Esophagus muscularis mucosa (tissue), 4 donors: ENCODE measurements around the gene MERTK. TPM values are rescaled to one million over a fixed set of nuclear protein-coding genes. Genes with fewer than 3 reads are reported as not detected.

ENCODE experiments used
- DNase-seq: peaks from one replicate; pipeline ENCODE4 v3.0.0-alpha.2; 2017; ENCODE audit errors: extremely low spot score
- H3K27ac ChIP-seq, 4 donors: fragments of 200-600 bp; sonication (generic); replicated peaks in 1 of 4; 1 replicate in 3 of 4; 2 replicates in 1 of 4; pipeline ENCODE4 v1.5.1; 2016 to 2019; ENCODE audit warnings: mild to moderate bottlenecking in 1 of 4
- H3K27me3 ChIP-seq, 4 donors: fragments of 200-600 bp; sonication (generic); one replicate each; pipeline versions ENCODE4 v1.5.1 to v1.6.0; 2016 to 2019
- H3K36me3 ChIP-seq, 4 donors: fragments of 200-600 bp; sonication (generic); one replicate each; pipeline ENCODE4 v1.5.1; 2016 to 2019
- H3K4me1 ChIP-seq, 4 donors: fragments of 200-600 bp; sonication (generic); one replicate each; pipeline ENCODE4 v1.5.1; 2016 to 2019
- H3K4me3 ChIP-seq, 4 donors: fragments of 200-600 bp; sonication (generic); 1 replicate in 2 of 4; 2 replicates in 2 of 4; pipeline ENCODE4 v1.5.1; 2016 to 2019; ENCODE audit warnings: mild to moderate bottlenecking in 4 of 4, moderate library complexity in 1 of 4
- H3K9me3 ChIP-seq, 4 donors: fragments of 200-600 bp; sonication (generic); 1 replicate in 3 of 4; 2 replicates in 1 of 4; pipeline ENCODE4 v1.5.1; 2016 to 2019
- CTCF ChIP-seq, 3 experiments: fragments of 200-600 bp in 2 of 3; fragments of 450-650 bp in 1 of 3; sonication (generic) in 2 of 3; IDR thresholded peaks; one replicate each; pipeline ENCODE4 v1.5.1; 2017 to 2019; ENCODE audit warnings: antibody characterized with exemption in 3 of 3, mild to moderate bottlenecking in 2 of 3, moderate library complexity in 1 of 3
- EP300 ChIP-seq: sonication (generic); formaldehyde crosslinking; IDR thresholded peaks from one replicate; pipeline ENCODE4 v1.6.1; 2017; ENCODE audit warnings: antibody characterized with exemption
- POLR2A ChIP-seq: fragments of 450-650 bp; IDR thresholded peaks from one replicate; pipeline ENCODE4 v1.6.1; 2017; ENCODE audit warnings: antibody characterized with exemption, moderate library complexity, mild to moderate bottlenecking, low read depth
- POLR2AphosphoS5 ChIP-seq, 2 donors: sonication (generic); formaldehyde crosslinking; IDR thresholded peaks; one replicate each; pipeline ENCODE4 v1.6.1; 2017; ENCODE audit warnings: antibody characterized with exemption in 2 of 2
- WGBS: methylation state at CpG from one replicate; pipeline ENCODE4 v1.1.5; 2018; 5-methylcytosine and 5-hydroxymethylcytosine counted together
- intact Hi-C: fragments of 100-400 bp; cut with DNase I; formaldehyde crosslinking; loops from one replicate; pipeline ENCODE4 v1.15.1; 2023
- total RNA-seq, 4 donors: library from RNA; depleted of rRNA; stranded (reverse); fragments of >200 nt; gene quantifications; one replicate each; pipeline versions ENCODE4 v1.1.0 to v1.2.1, GENCODE V29; 2016

The MERTK gene
- total RNA-seq, 4 donors from 2014 or later: 19.9 to 31.0 (median 22.3) TPM

- DNase-seq: no peak
- no peak overlapping the region for H3K4me3 ChIP-seq
- intact Hi-C loops: loop anchor here (2.0 kb wide), 1 partner anchor 159 kb away; no protein-coding TSS in a partner anchor
- H3K36me3 ChIP-seq: no peaks in the 10 kb centered on the region
- H3K27me3 ChIP-seq: no peaks in the 10 kb centered on the region
- peaks cover 0 to 9% (median 6%) of the 10 kb centered on the region in 4 donors for H3K9me3 ChIP-seq
- no peak for TF ChIP-seq POLR2A
- no peak for TF ChIP-seq CTCF (IDR thresholded peaks at IDR 0.05)
- no peak for TF ChIP-seq EP300
- TF ChIP-seq POLR2AphosphoS5 (IDR thresholded peaks at IDR 0.05): no peak
- H3K27ac ChIP-seq: no peak overlapping the region
- peaks cover 0 to 11% (median 6%) of the 10 kb centered on the region in 4 donors for H3K4me1 ChIP-seq
Observed at GRCh38 chr2:112045446-112046014, 147.1 kb downstream of the MERTK start.

GRCh38 chr2:112046231-112046630, 147.8 kb downstream of the MERTK start:
- Histone ChIP-seq H3K27me3 (no peaks in the 10 kb centered on the region), H3K27ac (no peak overlapping the region), H3K4me3 (no peak overlapping the region), H3K36me3 (no peaks in the 10 kb centered on the region), H3K4me1 (peaks cover 0 to 11% (median 6%) of the 10 kb centered on the region in 4 donors), H3K9me3 (peaks cover 0 to 9% (median 6%) of the 10 kb centered on the region in 4 donors)
- intact Hi-C loops: loop anchor here (2.0 kb wide), 1 partner anchor 159 kb away; no protein-coding TSS in a partner anchor
- DNase-seq: no peak
- TF ChIP-seq POLR2A (no peak), CTCF (IDR thresholded peaks at IDR 0.05) (no peak), POLR2AphosphoS5 (IDR thresholded peaks at IDR 0.05) (no peak), EP300 (no peak)

- Histone ChIP-seq H3K27ac (no peak overlapping the region), H3K4me3 (no peak overlapping the region), H3K27me3 (no peaks in the 10 kb centered on the region), H3K4me1 (peaks cover 0 to 11% (median 7%) of the 10 kb centered on the region in 4 donors), H3K9me3 (peaks cover 0 to 9% (median 6%) of the 10 kb centered on the region in 4 donors), H3K36me3 (no peaks in the 10 kb centered on the region)
- no peak for DNase-seq
- intact Hi-C loops: loop anchor here (2.0 kb wide), 1 partner anchor 161 kb away; no protein-coding TSS in a partner anchor
- no peak for TF ChIP-seq POLR2AphosphoS5 (IDR thresholded peaks at IDR 0.05)
- TF ChIP-seq EP300: no peak
- TF ChIP-seq CTCF (IDR thresholded peaks at IDR 0.05): no peak
- no peak for TF ChIP-seq POLR2A
- 93% methylated on average over 7 of the region's 7 CpGs for WGBS
Observed at GRCh38 chr2:112047537-112048235, 149.3 kb downstream of the MERTK start.

- Histone ChIP-seq H3K4me1 (peaks cover under 1 to 16% (median 9%) of the 10 kb centered on the region in 4 donors), H3K27ac (no peak overlapping the region), H3K36me3 (no peaks in the 10 kb centered on the region), H3K27me3 (no peaks in the 10 kb centered on the region), H3K4me3 (no peak overlapping the region), H3K9me3 (peaks cover 0 to 9% (median 6%) of the 10 kb centered on the region in 4 donors)
- DNase-seq: no peak
- intact Hi-C loops: no loop called here
- WGBS: 47% methylated on average over 4 of the region's 4 CpGs
- TF ChIP-seq CTCF (IDR thresholded peaks at IDR 0.05) (no peak), POLR2AphosphoS5 (IDR thresholded peaks at IDR 0.05) (no peak), POLR2A (no peak), EP300 (no peak)
Observed at GRCh38 chr2:112048236-112048592, 149.8 kb downstream of the MERTK start.
